Stimulated activated CD8-positive, alpha-beta memory T cell treated with anti-CD3 and anti-CD28 coated beads, Interleukin-4, amount 100 ng/mL, for 4 hours (primary cell): Measurements from ENCODE around the gene TSPEAR.
"Not testable (repeated sequence)": the region's sequence is repeated elsewhere in the genome, so short reads cannot be mapped to it uniquely, and the experiment has no call there.

Source experiments
- DNase-seq, 2 donors: peaks; one replicate each; pipeline ENCODE4 v3.0.0-alpha.2; 2020; ENCODE audit warnings: low read depth in 2 of 2, low spot score in 1 of 2

TSPEAR gene

GRCh38 chr21:44574457-44575306 is 136.7 kb downstream of the TSPEAR start:
- DNase-seq = no peak

GRCh38 chr21:44573630-44574456 is 137.5 kb downstream of the TSPEAR start, which contains the start of gene KRTAP10-4:
TSS of gene KRTAP10-4 (plus strand) at chr21:44573729. CDS start at chr21:44573759, 30 bp downstream.
- not testable (repeated sequence) for DNase-seq

DNA sequence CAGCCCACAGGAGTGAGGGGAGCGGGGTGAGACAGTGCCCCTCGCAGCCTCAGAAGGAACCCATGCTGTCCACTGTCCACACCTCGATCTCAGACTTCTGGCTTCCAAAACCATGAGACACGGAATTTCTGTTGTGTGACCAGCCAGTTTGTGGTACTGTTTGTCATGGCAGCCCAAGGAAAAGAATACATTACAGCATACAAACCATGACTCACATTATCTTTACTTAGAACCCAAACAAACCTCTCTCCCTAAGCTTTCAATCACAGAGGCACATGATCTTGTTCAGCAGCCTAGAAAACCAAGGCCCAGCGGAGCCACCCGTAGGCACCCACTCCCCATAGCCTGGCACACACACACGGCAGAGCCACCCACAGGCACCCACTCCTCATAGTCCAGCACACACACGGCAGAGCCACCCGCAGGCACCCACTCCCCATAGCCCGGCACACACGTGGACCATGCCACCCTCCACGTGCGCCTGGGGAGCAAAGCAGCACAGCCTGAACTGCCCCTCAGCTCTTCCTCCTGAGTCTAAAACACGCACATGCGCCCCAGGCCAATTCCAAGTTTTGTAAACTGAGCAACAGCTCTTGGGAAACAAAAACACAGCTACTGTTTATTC is 138.3 kb downstream of the TSPEAR start:
- no peak for DNase-seq

DNA sequence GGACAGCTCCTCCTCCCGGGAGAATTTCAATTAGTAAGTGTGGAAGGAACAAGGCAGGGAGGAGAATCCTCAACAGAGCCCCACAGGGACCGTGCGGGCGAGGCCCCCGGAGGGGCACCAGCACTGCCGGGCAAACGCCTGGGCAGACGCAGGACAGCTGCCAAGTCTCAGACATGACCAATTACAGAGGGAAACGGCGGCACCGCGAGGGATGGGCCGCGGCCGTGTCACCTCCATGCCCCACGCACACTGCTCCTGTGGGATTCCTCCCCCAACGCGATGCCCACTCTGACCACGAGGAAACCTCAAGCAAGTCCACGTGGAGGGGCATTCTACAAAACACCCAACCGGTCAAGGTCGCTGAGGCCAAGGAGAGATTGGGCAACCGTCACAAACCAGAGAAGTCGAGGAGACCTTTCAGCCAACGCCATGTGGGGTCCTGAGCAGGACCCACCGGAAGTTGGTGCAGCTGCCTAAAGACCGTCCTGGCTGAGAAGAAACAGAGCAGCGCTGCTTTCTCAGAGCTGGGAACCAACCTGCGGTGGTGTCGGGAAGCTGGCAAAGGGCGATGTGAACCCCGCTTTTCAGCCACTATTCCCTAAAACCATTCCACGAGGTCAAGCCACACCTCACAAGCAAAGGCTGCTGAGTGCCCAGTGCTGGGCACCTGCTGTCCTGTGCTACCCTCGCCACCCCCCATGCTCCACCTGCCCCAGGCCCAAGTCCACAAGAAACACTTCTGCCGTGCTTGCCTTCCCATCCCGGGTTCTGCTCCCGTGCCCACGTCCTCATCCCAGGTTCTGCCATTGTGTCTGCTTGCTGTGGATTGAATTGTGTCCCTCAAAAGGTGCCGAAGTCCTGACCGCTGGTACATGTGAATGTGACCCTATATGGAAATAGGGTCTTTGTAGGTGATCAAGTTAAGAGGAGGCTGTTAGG is 139.3 kb downstream of the TSPEAR start:
- DNase-seq = no peak

GRCh38 chr21:44571296-44571695 is 140.1 kb downstream of the TSPEAR start:
- no peak for DNase-seq

- no peak for DNase-seq
These were observed 141.4 kb downstream of the TSPEAR start for GRCh38 chr21:44569861-44570517.

- no peak for DNase-seq
These were observed 142.5 kb downstream of the TSPEAR start for GRCh38 chr21:44568667-44569556.

DNA sequence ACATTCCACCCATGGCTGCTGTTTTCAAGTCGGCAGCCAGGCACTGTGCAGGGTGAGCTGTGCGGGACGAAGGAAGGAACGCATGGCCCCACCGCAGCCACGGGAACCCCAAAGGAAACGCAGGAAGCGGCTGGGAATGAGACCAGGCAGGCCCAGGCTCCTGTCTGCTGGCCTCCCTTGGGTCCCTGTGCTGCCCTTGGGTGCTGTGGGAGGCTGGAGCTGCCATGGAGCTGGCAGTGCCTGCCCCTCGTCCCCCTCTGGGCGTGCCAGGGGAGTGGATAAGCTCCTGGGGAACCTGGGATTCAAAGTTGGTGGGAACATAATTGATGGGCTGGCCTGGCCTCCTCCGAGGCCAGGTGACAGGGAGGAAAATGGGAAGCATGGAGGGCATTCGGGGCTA is 143.1 kb downstream of the TSPEAR start:
- DNase-seq = no peak

GRCh38 chr21:44567481-44568171 is 143.7 kb downstream of the TSPEAR start:
- no peak for DNase-seq

GRCh38 chr21:44566403-44566802 is 145.0 kb downstream of the TSPEAR start:
- DNase-seq = no peak

GRCh38 chr21:44564886-44565598 is 146.3 kb downstream of the TSPEAR start:
- DNase-seq = no peak

- no peak for DNase-seq
These were observed 147.3 kb downstream of the TSPEAR start for GRCh38 chr21:44564099-44564498.

GRCh38 chr21:44558695-44559094 is 152.7 kb downstream of the TSPEAR start, which contains the start of gene KRTAP10-3:
TSS of gene KRTAP10-3 (minus strand) at chr21:44558795. CDS start at chr21:44558715, 80 bp downstream.
- no peak for DNase-seq

DNA sequence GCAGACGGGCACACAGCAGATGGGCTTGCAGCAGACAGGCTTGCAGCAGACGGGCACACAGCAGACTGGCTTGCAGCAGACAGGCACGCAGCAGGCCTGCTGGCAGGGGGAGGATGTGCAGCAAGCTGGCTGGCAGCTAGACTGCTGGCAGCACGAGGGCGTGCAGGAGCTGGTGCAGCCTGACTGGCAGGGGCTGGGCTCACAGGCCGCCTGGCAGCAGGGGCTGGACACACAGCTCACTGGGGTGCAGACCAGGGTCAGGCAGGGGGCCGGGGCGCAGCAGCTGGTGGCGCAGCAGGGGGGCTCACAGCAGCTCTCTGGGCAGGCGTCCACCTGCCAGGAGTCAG is 153.1 kb downstream of the TSPEAR start:
- DNase-seq = not testable (repeated sequence)

GRCh38 chr21:44557491-44558328 is 153.7 kb downstream of the TSPEAR start:
- no peak for DNase-seq

DNA sequence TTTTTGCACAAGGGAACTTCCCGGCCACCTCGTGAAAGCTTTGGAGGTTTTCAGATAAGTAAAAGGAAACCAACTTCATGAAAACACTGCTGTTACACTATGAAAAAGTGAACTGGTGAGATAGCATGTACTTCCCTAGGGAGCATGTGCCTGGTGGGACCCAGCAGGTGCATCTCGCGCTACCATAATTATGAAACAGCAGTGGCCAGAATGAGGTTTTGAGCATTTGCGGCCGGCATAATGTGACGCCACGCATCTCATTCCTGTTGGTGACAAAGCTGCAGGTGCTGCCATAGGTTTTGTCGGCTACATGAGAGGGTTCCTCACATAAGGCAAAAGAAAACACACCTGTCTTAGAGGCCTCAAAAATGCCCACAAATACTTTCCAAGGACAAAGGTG is 154.5 kb downstream of the TSPEAR start:
- DNase-seq = no peak
